Mesodermal cell (in vitro differentiated cells): ENCODE measurements around the gene USP20.

Source experiments
- H3K27ac ChIP-seq: 2 replicates; pipeline ENCODE4 v1.7.0; 2013; ENCODE audit warnings: mild to moderate bottlenecking, low read depth, low read length, moderate library complexity; ENCODE audit not compliant: severe bottlenecking
- H3K36me3 ChIP-seq: 2 replicates; pipeline ENCODE4 v1.7.1; 2013; ENCODE audit warnings: mild to moderate bottlenecking, low read length, moderate library complexity; ENCODE audit not compliant: control insufficient read depth, insufficient read depth
- H3K4me1 ChIP-seq: one replicate; pipeline ENCODE4 v1.7.1; 2013; ENCODE audit warnings: mild to moderate bottlenecking, low read length; ENCODE audit not compliant: insufficient read depth, control insufficient read depth, poor library complexity, severe bottlenecking
- H3K4me3 ChIP-seq: 2 replicates; pipeline ENCODE4 v1.7.0; 2013; ENCODE audit warnings: low read length, control low read depth, mild to moderate bottlenecking; ENCODE audit not compliant: insufficient read depth, poor library complexity, severe bottlenecking; ENCODE audit errors: extremely low read depth
- H3K9me3 ChIP-seq: 2 replicates; pipeline ENCODE4 v1.7.1; 2013; ENCODE audit warnings: mild to moderate bottlenecking, low read length, moderate library complexity; ENCODE audit not compliant: control insufficient read depth
- WGBS, 2 experiments: methylation state at CpG; one replicate each; pipeline ENCODE4 v1.1.5; 2013; ENCODE audit warnings: missing lambda C conversion rate in 2 of 2; ENCODE audit not compliant: insufficient coverage in 2 of 2; 5-methylcytosine and 5-hydroxymethylcytosine counted together

Gene USP20

GRCh38 chr9:129809346-129809745, 25.9 kb upstream of the USP20 start:
- no peaks in the 10 kb centered on the region for H3K9me3 ChIP-seq
- WGBS, 2 experiments: 92 to 98% methylated on average over 7 to 10 of the region's 11 CpGs
- peaks cover 83% of the 10 kb centered on the region for H3K36me3 ChIP-seq
- no peaks in the 10 kb centered on the region for H3K4me1 ChIP-seq
- H3K27ac ChIP-seq: no peak overlapping the region
- H3K4me3 ChIP-seq: no peak overlapping the region

GRCh38 chr9:129810116-129810515, 25.1 kb upstream of the USP20 start:
- peaks cover 84% of the 10 kb centered on the region for H3K36me3 ChIP-seq
- 90 to 98% methylated on average over 5 of the region's 11 CpGs for WGBS, 2 experiments
- no peak overlapping the region for H3K27ac ChIP-seq
- no peaks in the 10 kb centered on the region for H3K4me1 ChIP-seq
- H3K9me3 ChIP-seq: no peaks in the 10 kb centered on the region
- H3K4me3 ChIP-seq: no peak overlapping the region

GRCh38 chr9:129810788-129811187, 24.5 kb upstream of the USP20 start:
- Histone ChIP-seq H3K36me3 (peaks cover 77% of the 10 kb centered on the region), H3K4me1 (no peaks in the 10 kb centered on the region), H3K4me3 (no peak overlapping the region), H3K27ac (no peak overlapping the region), H3K9me3 (no peaks in the 10 kb centered on the region)
- 93 to 100% methylated on average over 2 of the region's 6 CpGs for WGBS, 2 experiments

- H3K4me3 ChIP-seq: no peak overlapping the region
- H3K27ac ChIP-seq: no peak overlapping the region
- 96 to 99% methylated on average over 3 to 6 of the region's 6 CpGs for WGBS, 2 experiments
- no peaks in the 10 kb centered on the region for H3K4me1 ChIP-seq
- H3K9me3 ChIP-seq: no peaks in the 10 kb centered on the region
- H3K36me3 ChIP-seq: peaks cover 80% of the 10 kb centered on the region
Measured at GRCh38 chr9:129811967-129812363, 23.3 kb upstream of the USP20 start.

GRCh38 chr9:129812385-129812784, 22.9 kb upstream of the USP20 start:
- H3K4me3 ChIP-seq: no peak overlapping the region
- H3K4me1 ChIP-seq: no peaks in the 10 kb centered on the region
- 96 to 98% methylated on average over 9 of the region's 9 CpGs for WGBS, 2 experiments
- no peaks in the 10 kb centered on the region for H3K9me3 ChIP-seq
- peaks cover 79% of the 10 kb centered on the region for H3K36me3 ChIP-seq
- H3K27ac ChIP-seq: no peak overlapping the region

GRCh38 chr9:129813661-129814060, 21.6 kb upstream of the USP20 start:
- Histone ChIP-seq H3K27ac (no peak overlapping the region), H3K4me1 (no peaks in the 10 kb centered on the region), H3K4me3 (no peak overlapping the region), H3K36me3 (peaks cover 82% of the 10 kb centered on the region), H3K9me3 (no peaks in the 10 kb centered on the region)
- 91 to 96% methylated on average over 7 to 9 of the region's 9 CpGs for WGBS, 2 experiments

GRCh38 chr9:129814432-129815223, 20.6 kb upstream of the USP20 start:
- Histone ChIP-seq H3K4me1 (no peaks in the 10 kb centered on the region), H3K27ac (no peak overlapping the region), H3K4me3 (no peak overlapping the region), H3K36me3 (peaks cover 82% of the 10 kb centered on the region), H3K9me3 (no peaks in the 10 kb centered on the region)
- WGBS, 2 experiments: 93 to 96% methylated on average over 13 to 17 of the region's 17 CpGs

- 93 to 94% methylated on average over 11 of the region's 11 CpGs for WGBS, 2 experiments
- no peaks in the 10 kb centered on the region for H3K4me1 ChIP-seq
- no peak overlapping the region for H3K4me3 ChIP-seq
- H3K27ac ChIP-seq: no peak overlapping the region
- H3K36me3 ChIP-seq: peaks cover 81% of the 10 kb centered on the region
- H3K9me3 ChIP-seq: no peaks in the 10 kb centered on the region
Measured at GRCh38 chr9:129815278-129815677, 20.0 kb upstream of the USP20 start.

- H3K36me3 ChIP-seq: peaks cover 82% of the 10 kb centered on the region
- WGBS, 2 experiments: 86 to 88% methylated on average over 11 to 13 of the region's 14 CpGs
- no peak overlapping the region for H3K27ac ChIP-seq
- H3K9me3 ChIP-seq: no peaks in the 10 kb centered on the region
- H3K4me1 ChIP-seq: no peaks in the 10 kb centered on the region
- no peak overlapping the region for H3K4me3 ChIP-seq
Measured at GRCh38 chr9:129816501-129817435, 18.5 kb upstream of the USP20 start.

GRCh38 chr9:129822898-129823541, 12.2 kb upstream of the USP20 start:
- Histone ChIP-seq H3K4me1 (peaks cover 3% of the 10 kb centered on the region), H3K27ac (no peak overlapping the region), H3K36me3 (peaks cover 59% of the 10 kb centered on the region), H3K4me3 (peak overlapping the region; percentile 79), H3K9me3 (no peaks in the 10 kb centered on the region)
- WGBS, 2 experiments: 24 to 28% methylated on average over 20 to 25 of the region's 26 CpGs
